GM12874 (cell line): ENCODE data around the gene FBXO33.

Source experiments
- CTCF ChIP-seq: IDR thresholded peaks from 2 replicates; pipeline ENCODE4 v1.5.1; 2011; ENCODE audit warnings: low read depth, mild to moderate bottlenecking, control low read depth, low read length, moderate library complexity; ENCODE audit not compliant: insufficient read depth

Gene FBXO33

GRCh38 chr14:39364509-39364908, 67.7 kb downstream of the FBXO33 start:
- no peak for TF ChIP-seq CTCF

DNA sequence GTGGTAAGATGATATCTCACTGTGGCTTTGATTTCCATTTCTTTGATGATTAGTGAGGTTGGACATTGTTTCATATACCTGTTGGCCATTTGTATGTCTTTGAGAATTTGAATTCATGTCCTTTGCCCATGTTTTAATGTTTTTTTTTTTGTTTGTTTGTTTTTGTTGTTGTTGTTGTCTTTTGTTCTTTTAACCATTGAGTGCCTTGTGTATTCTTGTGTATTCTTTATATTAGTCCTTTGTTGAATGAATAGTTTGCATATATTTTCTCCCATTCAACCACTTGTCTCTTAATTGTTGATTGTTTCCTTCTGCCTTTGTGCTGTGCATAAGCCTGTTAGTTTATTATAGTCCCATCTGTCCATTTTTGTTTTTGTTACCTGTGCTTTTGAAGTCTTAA, 71.9 kb downstream of the FBXO33 start:
- TF ChIP-seq CTCF: no peak

- no peak for TF ChIP-seq CTCF
Observed at GRCh38 chr14:39351708-39352107, 80.5 kb downstream of the FBXO33 start.

DNA sequence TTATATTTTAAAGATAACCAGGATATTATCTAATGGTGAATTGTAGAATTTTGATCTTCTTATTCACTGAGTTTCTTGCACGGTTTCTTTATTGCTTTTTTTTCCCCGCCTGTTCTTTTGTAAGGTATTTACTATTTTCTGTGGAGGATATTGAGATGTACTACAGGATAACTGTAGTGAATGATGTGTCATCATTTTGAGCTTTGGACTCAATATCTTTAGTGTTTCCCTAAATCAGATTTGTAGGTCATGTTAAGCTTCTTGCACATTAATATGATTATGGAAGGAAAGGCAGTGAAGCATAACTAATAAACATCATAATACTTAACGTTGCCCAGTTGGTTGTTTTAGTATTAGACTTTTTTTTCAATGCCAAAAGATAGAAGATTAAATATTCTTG, 81.4 kb downstream of the FBXO33 start:
- TF ChIP-seq CTCF: no peak
